Stimulated activated CD8-positive, alpha-beta memory T cell treated with anti-CD3 and anti-CD28 coated beads, Interleukin-2, amount 100 ng/mL, for 1 hour (primary cell): ENCODE results near the gene XPR1.

Experiments
- DNase-seq, 2 donors: peaks; one replicate each; pipeline ENCODE4 v3.0.0-alpha.2; 2020; ENCODE audit warnings: low read depth in 2 of 2

XPR1 gene

GRCh38 chr1:180930687-180931086 lies 298.9 kb downstream of the XPR1 start:
- no peak for DNase-seq

- no peak for DNase-seq
Measured at GRCh38 chr1:180931529-180931928, 299.7 kb downstream of the XPR1 start.

- DNase-seq: no peak
Measured at GRCh38 chr1:180932378-180932777, 300.6 kb downstream of the XPR1 start.

GRCh38 chr1:180933141-180933540 lies 301.3 kb downstream of the XPR1 start:
- no peak for DNase-seq

- no peak for DNase-seq
Measured at GRCh38 chr1:180934563-180934962, 302.7 kb downstream of the XPR1 start.

GRCh38 chr1:180935326-180936109 lies 303.7 kb downstream of the XPR1 start:
- DNase-seq: no peak

GRCh38 chr1:180936110-180937011 lies 304.5 kb downstream of the XPR1 start:
- no peak for DNase-seq

- DNase-seq: no peak
Measured at GRCh38 chr1:180937012-180937372, 305.2 kb downstream of the XPR1 start.

- no peak for DNase-seq
Measured at GRCh38 chr1:180937624-180938225, 305.9 kb downstream of the XPR1 start.

GRCh38 chr1:180939073-180939710 lies 307.4 kb downstream of the XPR1 start:
- no peak for DNase-seq

GRCh38 chr1:180939711-180940103 lies 307.9 kb downstream of the XPR1 start:
- no peak for DNase-seq
